H1 (cell line): ENCODE results near the gene TBCB. TPM values are rescaled to one million over a fixed set of nuclear protein-coding genes. Genes with fewer than 3 reads are reported as not detected.

ENCODE experiments used
- CTCF ChIA-PET: fragments of 300-600 bp; sonication (Branson Sonifier 250); formaldehyde crosslinking; loops from one replicate; lab custom pipeline; 2021; ENCODE audit not compliant: partially characterized antibody; lab: Charles Lee
- POLR2A ChIA-PET: fragments of 300-600 bp; sonication (Branson Sonifier 250); formaldehyde crosslinking; loops from one replicate; lab custom pipeline; 2021; ENCODE audit warnings: inconsistent platforms; ENCODE audit not compliant: partially characterized antibody; lab: Charles Lee
- DNase-seq, 2 experiments: peaks; one replicate each; pipeline versions ENCODE4 v3.0.0 to v3.0.0-alpha.2; 2010 to 2022; ENCODE audit warnings: low spot score in 2 of 2, low read depth in 1 of 2, mixed read lengths in 1 of 2
- FAIRE-seq: peaks from 2 replicates; lab custom pipeline; 2011; peaks lifted over from hg19 to GRCh38; lab: Jason Lieb, UNC
- H2AFZ ChIP-seq: 2 replicates; pipeline ENCODE4 v1.8.1; 2012; ENCODE audit warnings: low read length, inconsistent platforms
- H2AK5ac ChIP-seq: 2 replicates; pipeline ENCODE4 v1.6.1; 2013; ENCODE audit warnings: low read depth, low read length
- H2BK120ac ChIP-seq: replicated peaks from 2 replicates; pipeline ENCODE3; 2013; ENCODE audit warnings: low read depth, low read length, inconsistent platforms
- H2BK12ac ChIP-seq: 2 replicates; pipeline ENCODE4 v1.6.1; 2013; ENCODE audit warnings: low read depth, low read length
- H2BK15ac ChIP-seq: 2 replicates; pipeline ENCODE4 v1.6.1; 2013; ENCODE audit warnings: low read length
- H2BK20ac ChIP-seq: 2 replicates; pipeline ENCODE4 v1.6.1; 2013; ENCODE audit warnings: low read length
- H2BK5ac ChIP-seq: 2 replicates; pipeline ENCODE4 v1.6.1; 2013; ENCODE audit warnings: low read depth, low read length
- H3K14ac ChIP-seq: 2 replicates; pipeline ENCODE4 v1.6.1; 2013; ENCODE audit warnings: inconsistent platforms; ENCODE audit not compliant: insufficient read length
- H3K18ac ChIP-seq: 2 replicates; pipeline ENCODE4 v1.6.1; 2013; ENCODE audit warnings: low read length; ENCODE audit errors: extremely low read depth
- H3K23ac ChIP-seq: 2 replicates; pipeline ENCODE4 v1.6.1; 2013; ENCODE audit warnings: inconsistent platforms; ENCODE audit not compliant: insufficient read length
- H3K23me2 ChIP-seq: 2 replicates; pipeline ENCODE4 v1.6.1; 2013; ENCODE audit warnings: low read depth, low read length
- H3K27ac ChIP-seq: 2 replicates; pipeline ENCODE4 v1.6.1; 2011; ENCODE audit warnings: low read depth, low read length, inconsistent platforms
- H3K27me3 ChIP-seq, 4 experiments: replicated peaks in 1 of 4; 1 replicate in 1 of 4; 2 replicates in 3 of 4; pipeline versions ENCODE4 v1.6.1 to v1.8.1; 2011 to 2013; ENCODE audit warnings: low read length in 3 of 4, mild to moderate bottlenecking in 3 of 4, inconsistent platforms in 2 of 4, mixed read lengths in 2 of 4, moderate library complexity in 1 of 4; ENCODE audit not compliant: control insufficient read depth in 3 of 4, insufficient read depth in 3 of 4; ENCODE audit errors: extremely low read depth in 1 of 4
- H3K36me3 ChIP-seq, 4 experiments: 2 replicates each; pipeline versions ENCODE4 v1.6.1 to v1.8.1; 2011 to 2013; ENCODE audit warnings: mild to moderate bottlenecking in 4 of 4, low read length in 3 of 4, moderate library complexity in 2 of 4, control low read depth in 1 of 4, inconsistent platforms in 1 of 4; ENCODE audit not compliant: insufficient read depth in 4 of 4, control insufficient read depth in 2 of 4
- H3K4ac ChIP-seq: replicated peaks from 2 replicates; pipeline ENCODE3; 2013; ENCODE audit warnings: low read length, low read depth, mixed read lengths, inconsistent platforms; ENCODE audit not compliant: insufficient read length
- H3K4me1 ChIP-seq, 4 experiments: replicated peaks in 1 of 4; 1 replicate in 1 of 4; 2 replicates in 3 of 4; pipeline versions ENCODE4 v1.6.1 to v1.8.1; 2011 to 2013; ENCODE audit warnings: low read length in 3 of 4, inconsistent platforms in 2 of 4, mixed read lengths in 1 of 4; ENCODE audit not compliant: insufficient read depth in 4 of 4, control insufficient read depth in 3 of 4
- H3K4me2 ChIP-seq, 2 experiments: 2 replicates each; pipeline versions ENCODE4 v1.6.1 to v1.8.1; 2011 to 2013; ENCODE audit warnings: low read depth in 2 of 2, low read length in 2 of 2, control low read depth in 1 of 2, inconsistent platforms in 1 of 2, mild to moderate bottlenecking in 1 of 2; ENCODE audit not compliant: insufficient read depth in 1 of 2
- H3K4me3 ChIP-seq, 4 experiments: fragments of 200-600, 300-600 bp in 1 of 4; sonication (generic), shearing (Covaris generic), sonication (Bioruptor Twin) in 1 of 4; 2 replicates each; pipeline versions ENCODE4 v1.5.1 to v1.8.1; 2011 to 2016; ENCODE audit warnings: low read length in 4 of 4, low read depth in 3 of 4, control low read depth in 2 of 4, inconsistent platforms in 2 of 4, mild to moderate bottlenecking in 2 of 4, mixed read lengths in 1 of 4, moderate library complexity in 1 of 4; ENCODE audit not compliant: insufficient read depth in 2 of 4; ENCODE audit errors: extremely low read depth in 1 of 4
- H3K56ac ChIP-seq: replicated peaks from 2 replicates; pipeline ENCODE3; 2013; ENCODE audit warnings: low read depth, mild to moderate bottlenecking, mixed read lengths, low read length, inconsistent platforms; ENCODE audit not compliant: insufficient read length
- H3K79me1 ChIP-seq: 2 replicates; pipeline ENCODE4 v1.6.1; 2013; ENCODE audit warnings: low read depth, low read length, control low read depth
- H3K79me2 ChIP-seq, 2 experiments: 2 replicates each; pipeline versions ENCODE4 v1.6.1 to v1.8.1; 2012 to 2013; ENCODE audit warnings: low read length in 2 of 2, mild to moderate bottlenecking in 2 of 2, inconsistent platforms in 1 of 2; ENCODE audit not compliant: insufficient read depth in 2 of 2, control insufficient read depth in 1 of 2
- H3K9ac ChIP-seq, 4 experiments: replicated peaks in 1 of 4; 1 replicate in 1 of 4; 2 replicates in 3 of 4; pipeline versions ENCODE4 v1.6.1 to v1.8.1; 2011 to 2013; ENCODE audit warnings: low read depth in 3 of 4, low read length in 3 of 4, control low read depth in 2 of 4, mild to moderate bottlenecking in 2 of 4, moderate library complexity in 2 of 4, inconsistent platforms in 1 of 4; ENCODE audit errors: extremely low read depth in 1 of 4
- H3K9me3 ChIP-seq, 2 experiments: 2 replicates each; pipeline versions ENCODE4 v1.6.1 to v1.8.1; 2012 to 2013; ENCODE audit warnings: mild to moderate bottlenecking in 2 of 2, moderate library complexity in 2 of 2, control low read depth in 1 of 2, inconsistent platforms in 1 of 2, low read depth in 1 of 2, low read length in 1 of 2, mixed read lengths in 1 of 2; ENCODE audit not compliant: insufficient read depth in 2 of 2
- H4K20me1 ChIP-seq, 2 experiments: replicated peaks in 1 of 2; 2 replicates each; pipeline versions ENCODE3 to v1.8.1; 2011 to 2013; ENCODE audit warnings: inconsistent platforms in 2 of 2, low read length in 2 of 2, mild to moderate bottlenecking in 1 of 2; ENCODE audit not compliant: insufficient read depth in 2 of 2, control insufficient read depth in 1 of 2
- H4K5ac ChIP-seq: 2 replicates; pipeline ENCODE4 v1.6.1; 2013; ENCODE audit warnings: low read length, low read depth, mixed read lengths, inconsistent platforms; ENCODE audit not compliant: insufficient read length
- H4K8ac ChIP-seq: 2 replicates; pipeline ENCODE4 v1.8.0; 2013; ENCODE audit warnings: mild to moderate bottlenecking, moderate library complexity, low read length, inconsistent platforms; ENCODE audit not compliant: insufficient read depth; ENCODE audit errors: extremely low read depth
- H4K91ac ChIP-seq: replicated peaks from 2 replicates; pipeline ENCODE3; 2013; ENCODE audit warnings: low read length, mixed read lengths, inconsistent platforms; ENCODE audit not compliant: insufficient read length
- ATF2 ChIP-seq: IDR thresholded peaks from 2 replicates; pipeline ENCODE4 v1.6.1; 2012; ENCODE audit warnings: low read length, inconsistent platforms
- BCL11A ChIP-seq, 2 experiments: IDR thresholded peaks; one replicate each; pipeline ENCODE4 v1.6.1; 2011; ENCODE audit warnings: low read depth in 2 of 2, low read length in 2 of 2, mild to moderate bottlenecking in 2 of 2
- CBX5 ChIP-seq: fragments of 300-800, 300-1000 bp; sonication (generic); IDR thresholded peaks from 2 replicates; pipeline ENCODE4 v1.7.1; 2016; ENCODE audit warnings: antibody characterized with exemption, low read length, low read depth
- JUN ChIP-seq: IDR thresholded peaks from 2 replicates; pipeline ENCODE4 v1.6.1; 2011; ENCODE audit warnings: low read depth, mild to moderate bottlenecking, improper control_type of control experiment, low read length
- JUND ChIP-seq: IDR thresholded peaks from 2 replicates; pipeline ENCODE4 v1.6.1; 2011; ENCODE audit warnings: mild to moderate bottlenecking, improper control_type of control experiment, low read length
- NRF1 ChIP-seq: IDR thresholded peaks from 2 replicates; pipeline ENCODE4 v1.6.1; 2011; ENCODE audit warnings: mild to moderate bottlenecking, low read depth, low read length, improper control_type of control experiment
- PHF8 ChIP-seq: fragments of 200-600 bp; sonication (generic); conservative IDR thresholded peaks from 2 replicates; pipeline ENCODE4 v1.7.1; 2012; ENCODE audit warnings: low read depth, mild to moderate bottlenecking, inconsistent platforms, low read length, moderate library complexity
- RBBP5 ChIP-seq: IDR thresholded peaks from 2 replicates; pipeline ENCODE4 v1.7.1; 2012; ENCODE audit warnings: low read depth, mild to moderate bottlenecking, inconsistent platforms, low read length, moderate library complexity, borderline replicate concordance
- RFX5 ChIP-seq: IDR thresholded peaks from 2 replicates; pipeline ENCODE4 v1.6.1; 2011; ENCODE audit warnings: low read depth, low read length, improper control_type of control experiment, borderline replicate concordance
- SIRT6 ChIP-seq: IDR thresholded peaks from one replicate; pipeline ENCODE4 v1.7.1; 2012; ENCODE audit warnings: low read length, inconsistent platforms
- TAF1 ChIP-seq: IDR thresholded peaks from 2 replicates; pipeline ENCODE4 v1.6.1; 2011; ENCODE audit warnings: mild to moderate bottlenecking, low read depth, low read length
- TAF7 ChIP-seq: optimal IDR thresholded peaks from 2 replicates; pipeline ENCODE3; 2011; ENCODE audit warnings: low read depth, mild to moderate bottlenecking, inconsistent platforms, low read length, moderate library complexity, borderline replicate concordance
- TBP ChIP-seq: IDR thresholded peaks from 2 replicates; pipeline ENCODE4 v1.6.1; 2011; ENCODE audit warnings: low read depth, low read length, improper control_type of control experiment
- WGBS, 2 experiments: shearing (Covaris generic) in 1 of 2; methylation state at CpG; one replicate each; pipeline versions ENCODE4 v1.1.6 to v1.1.7; 2013 to 2015; ENCODE audit warnings: low lambda C conversion rate in 2 of 2, mixed read lengths in 2 of 2, inconsistent platforms in 1 of 2, low coverage in 1 of 2, missing lambda C conversion rate in 1 of 2; ENCODE audit not compliant: insufficient replicate concordance in 2 of 2, insufficient coverage in 1 of 2, insufficient read length in 1 of 2; ENCODE audit errors: extremely low coverage in 1 of 2, missing lambda C conversion rate in 1 of 2; 5-methylcytosine and 5-hydroxymethylcytosine counted together
- polyA plus RNA-seq, 7 experiments: library from polyadenylated mRNA; depleted of rRNA in 3 of 7; stranded (reverse) in 5 of 7; unstranded in 2 of 7; fragments of >200 nt in 5 of 7; fragments of 200-250 nt in 2 of 7; gene quantifications; 1 replicate in 5 of 7; 2 replicates in 1 of 7; 4 replicates in 1 of 7; pipeline versions ENCODE4 v1.2.1 to v1.2.3, GENCODE V29; 2011 to 2013; ENCODE audit warnings: missing spikeins in 2 of 7, mixed read lengths in 2 of 7
- total RNA-seq: library from RNA; stranded (reverse); fragmentation: NEBNext Ultra II Directional; extraction: Animal tissue kit (Norgen Biotek cat#: 25700); gene quantifications from 2 replicates; pipeline ENCODE4 v1.2.1, GENCODE V29; 2021

Gene TBCB
- total and polyA plus RNA-seq, 2 of the 8 experiments (the other 6 are each of a cell fraction or from before 2014, with no cell fraction given): 153 to 286 TPM

- H4K91ac ChIP-seq: no peak overlapping the region
- H3K56ac ChIP-seq: no peak overlapping the region
- no peak overlapping the region for H2BK5ac ChIP-seq
- no peak overlapping the region for H3K27ac ChIP-seq
- no peak overlapping the region; a peak in 1 of 7 replicates for H3K9ac ChIP-seq
- no peaks in the 10 kb centered on the region for H3K27me3 ChIP-seq
- no peak overlapping the region for H2BK20ac ChIP-seq
- H2BK12ac ChIP-seq: no peak overlapping the region
- CTCF ChIA-PET: no interaction called here
- H4K5ac ChIP-seq: no peak overlapping the region
- peaks cover 9% of the 10 kb centered on the region; the same call in 1 of the 2 replicates for H3K79me1 ChIP-seq
- POLR2A ChIA-PET: interaction anchor here (1.5 kb wide), 1 partner anchor 9 kb away, joined by 3 read pairs; no protein-coding TSS in a partner anchor
- no peak overlapping the region for H3K14ac ChIP-seq
- no peak overlapping the region for H2BK120ac ChIP-seq
- H3K4me2 ChIP-seq: no peak overlapping the region
- DNase-seq (no peak), FAIRE-seq (no peak)
- WGBS, 2 experiments: 96% methylated on average over 7 of the region's 18 CpGs; no CpG with 5 or more reads in 1 of the 2 experiments
- peaks cover 0 to 9% of the 10 kb centered on the region in 2 experiments; a peak in 1 of 4 replicates for H3K79me2 ChIP-seq
- no peak overlapping the region for H3K4ac ChIP-seq
- peaks cover 10 to 31% (median 25%) of the 10 kb centered on the region in 4 experiments; a peak in 7 of 8 replicates for H3K36me3 ChIP-seq
- H2BK15ac ChIP-seq: no peak overlapping the region
- H3K4me1 ChIP-seq: peaks cover 0 to 10% (median 3%) of the 10 kb centered on the region in 4 experiments; a peak in 6 of 7 replicates
- H3K9me3 ChIP-seq: no peaks in the 10 kb centered on the region
- no peaks in the 10 kb centered on the region; the same call in 1 of the 2 replicates for H3K23me2 ChIP-seq
- no peak overlapping the region for H3K18ac ChIP-seq
- no peak overlapping the region for H2AK5ac ChIP-seq
- no peak overlapping the region for H3K4me3 ChIP-seq
- H4K20me1 ChIP-seq: peaks cover 3 to 7% of the 10 kb centered on the region in 2 experiments
- H3K23ac ChIP-seq: no peak overlapping the region
- H2AFZ ChIP-seq: no peak overlapping the region
- no peak overlapping the region for H4K8ac ChIP-seq
- TF ChIP-seq JUND (no peak), PHF8 (no peak), TAF1 (no peak), SIRT6 (no peak), TBP (no peak), RFX5 (no peak), CBX5 (no peak), NRF1 (no peak), ATF2 (no peak), JUN (no peak), RBBP5 (no peak), BCL11A (IDR thresholded peaks at IDR 0.05; ENCODE audit: low read depth in 2 of 2, low read length in 2 of 2) (no peak), TAF7 (no peak)
Observed at GRCh38 chr19:36120984-36121358, 5.7 kb downstream of the TBCB start.
